GM19240 (cell line): ENCODE measurements around the gene ALG5.

ENCODE experiments used
- DNase-seq: peaks from one replicate; pipeline ENCODE4 v3.0.0; 2011; ENCODE audit warnings: low spot score; ENCODE audit not compliant: insufficient read length

Gene ALG5

DNA sequence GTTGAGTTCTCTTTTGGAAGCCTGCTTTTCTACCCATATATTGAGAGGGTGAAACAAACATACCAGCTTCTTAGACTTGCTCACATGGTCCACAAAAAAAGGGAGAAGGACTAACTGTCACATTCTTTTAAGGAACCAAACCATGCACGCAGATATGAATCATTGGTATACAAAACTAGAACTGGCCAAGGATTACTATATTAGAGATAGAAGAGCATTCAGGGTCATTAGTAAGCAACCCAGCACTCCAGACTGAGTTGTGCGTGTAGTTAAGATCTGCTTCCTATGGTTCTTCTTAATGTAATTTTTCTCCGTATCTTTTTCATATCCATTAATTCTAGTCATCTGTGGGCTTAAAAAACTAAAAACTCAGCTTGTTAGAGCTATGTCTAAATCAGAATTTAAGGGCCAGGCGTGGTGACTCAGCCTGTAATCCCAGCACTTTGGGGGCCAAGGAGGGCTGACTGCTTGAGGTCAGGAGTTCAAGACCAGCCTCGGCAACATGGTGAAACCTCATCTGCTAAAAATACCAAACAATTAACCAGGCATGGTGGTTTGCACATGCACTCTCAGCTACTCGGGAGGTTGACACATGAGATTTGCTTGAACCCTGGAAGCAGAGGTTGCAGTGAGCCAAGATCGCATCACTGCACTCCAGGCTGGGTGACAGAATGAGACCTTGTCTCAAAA lies 19.6 kb downstream of the ALG5 start:
- DNase-seq: no peak

- DNase-seq: no peak
These were observed 24.0 kb downstream of the ALG5 start for GRCh38 chr13:36975172-36975571.

DNA sequence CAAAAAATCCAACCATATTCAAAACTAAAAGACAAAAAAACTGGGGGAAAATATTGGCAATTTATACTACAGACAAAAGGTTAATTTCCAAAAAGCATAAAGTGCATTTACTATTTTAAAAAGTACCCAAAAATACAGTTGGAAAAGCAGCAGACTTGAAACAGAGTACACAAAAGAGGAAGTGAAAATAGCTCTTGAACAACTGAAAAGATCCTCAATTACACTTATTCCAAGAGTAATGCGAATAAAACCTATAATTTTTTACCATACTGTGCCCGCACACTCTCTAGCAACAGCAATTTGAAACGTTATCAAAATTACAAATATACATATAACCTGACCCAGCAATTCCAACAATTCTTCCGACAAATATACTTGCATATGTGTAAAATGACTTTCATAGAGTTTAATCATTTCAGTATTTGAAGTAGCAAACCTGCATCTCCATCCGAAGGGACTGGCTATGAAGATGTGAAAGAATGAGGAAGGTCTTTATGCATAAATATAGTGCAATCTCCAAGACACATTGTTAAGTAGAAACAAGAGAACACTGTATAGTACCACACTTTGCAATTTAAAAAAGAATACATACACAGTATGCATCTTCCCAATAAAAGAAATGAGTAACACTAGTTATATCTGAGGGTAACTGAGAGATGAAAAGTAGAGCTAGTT lies 25.4 kb downstream of the ALG5 start:
- no peak for DNase-seq

- DNase-seq: no peak
These were observed 26.1 kb downstream of the ALG5 start for GRCh38 chr13:36973009-36973408.

DNA sequence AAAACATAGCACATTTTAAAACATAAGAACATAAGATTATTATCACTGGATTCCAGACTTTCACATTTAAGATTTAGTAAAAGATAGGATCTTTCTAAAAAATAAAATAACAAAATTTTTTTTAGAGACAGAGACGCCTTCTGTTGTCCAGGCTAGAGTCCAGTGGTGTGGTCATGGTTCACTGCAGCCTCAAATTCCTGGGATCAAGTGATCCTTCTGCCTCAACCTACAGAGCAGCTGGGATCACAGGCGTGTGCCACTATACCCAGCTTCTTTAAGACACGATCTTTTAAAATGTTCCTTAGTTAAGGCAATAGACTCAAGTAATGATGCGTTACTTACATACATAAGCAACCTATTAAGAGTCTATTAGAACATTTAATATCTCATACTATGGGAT lies 32.7 kb downstream of the ALG5 start:
- no peak for DNase-seq

DNA sequence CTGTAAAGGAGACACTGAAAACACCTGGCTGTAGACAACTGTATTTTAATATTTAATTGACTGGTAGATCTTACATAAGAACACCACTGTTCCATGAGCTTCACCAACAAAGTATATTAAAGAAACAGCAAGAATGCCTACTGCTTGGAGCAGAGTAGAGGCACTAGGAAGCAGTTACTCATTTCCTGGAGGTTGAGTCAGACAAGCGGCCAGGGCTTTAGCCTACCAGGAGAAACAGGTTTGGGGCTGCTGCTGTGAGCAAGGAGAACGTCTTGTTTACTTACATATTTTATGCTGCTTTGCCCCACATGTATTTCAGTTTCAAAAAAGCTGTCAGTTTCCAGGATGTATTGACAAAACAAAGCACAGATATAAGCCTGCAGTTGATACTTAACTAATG lies 33.4 kb downstream of the ALG5 start:
- no peak for DNase-seq

DNA sequence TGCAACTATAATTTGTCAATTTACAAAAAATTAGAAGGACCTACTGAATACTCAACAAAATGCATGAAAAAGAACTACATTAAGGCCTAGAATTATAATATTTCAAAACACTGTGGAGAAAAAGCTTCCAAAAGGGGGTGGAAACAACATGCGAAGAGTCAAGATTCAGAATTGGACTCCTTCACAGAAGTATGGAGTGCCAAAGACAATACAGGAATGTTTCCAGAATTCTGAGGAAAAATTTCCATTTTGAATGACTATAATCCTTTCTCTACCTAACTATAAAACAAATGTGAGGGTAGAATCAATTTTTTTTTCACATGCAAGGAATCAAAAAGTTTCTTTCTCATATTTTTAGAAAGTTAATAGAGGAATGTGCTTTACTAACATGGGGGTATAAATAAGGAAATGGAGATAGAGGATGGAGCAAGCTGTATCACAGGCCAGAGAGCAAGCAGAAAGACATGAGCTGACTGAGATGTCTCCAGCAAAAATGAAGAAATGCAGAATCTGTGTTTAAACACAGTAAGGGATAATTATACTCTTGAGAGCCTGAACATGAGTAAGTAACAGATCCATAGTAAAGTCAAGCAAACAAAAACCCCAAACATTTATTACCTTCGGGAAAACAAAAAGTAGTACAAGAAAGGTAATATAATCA lies 39.6 kb downstream of the ALG5 start:
- no peak for DNase-seq

- DNase-seq: no peak
These were observed 44.6 kb downstream of the ALG5 start for GRCh38 chr13:36954542-36954941.

GRCh38 chr13:36950920-36951319 lies 48.2 kb downstream of the ALG5 start:
- no peak for DNase-seq

GRCh38 chr13:36950330-36950729 lies 48.8 kb downstream of the ALG5 start:
- no peak for DNase-seq

DNA sequence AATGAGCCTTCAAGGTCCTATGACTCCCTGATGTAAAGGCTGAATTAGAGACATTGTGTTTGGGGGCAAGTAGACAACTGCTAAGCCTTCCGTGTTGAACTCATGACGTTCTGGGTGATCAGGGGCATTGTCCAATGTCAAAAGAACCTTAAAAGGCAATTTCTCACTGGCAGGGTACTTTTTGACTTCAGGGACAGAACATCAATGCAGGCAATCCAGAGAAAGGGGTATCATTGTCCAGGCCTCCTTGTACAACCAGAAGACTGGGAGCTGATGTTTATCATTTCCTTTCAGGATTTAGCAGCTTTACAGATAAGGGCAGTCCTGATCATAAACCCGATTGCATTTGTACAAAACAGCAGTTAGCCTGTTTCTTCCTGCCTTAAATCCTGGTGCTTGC lies 54.1 kb downstream of the ALG5 start:
- no peak for DNase-seq

DNA sequence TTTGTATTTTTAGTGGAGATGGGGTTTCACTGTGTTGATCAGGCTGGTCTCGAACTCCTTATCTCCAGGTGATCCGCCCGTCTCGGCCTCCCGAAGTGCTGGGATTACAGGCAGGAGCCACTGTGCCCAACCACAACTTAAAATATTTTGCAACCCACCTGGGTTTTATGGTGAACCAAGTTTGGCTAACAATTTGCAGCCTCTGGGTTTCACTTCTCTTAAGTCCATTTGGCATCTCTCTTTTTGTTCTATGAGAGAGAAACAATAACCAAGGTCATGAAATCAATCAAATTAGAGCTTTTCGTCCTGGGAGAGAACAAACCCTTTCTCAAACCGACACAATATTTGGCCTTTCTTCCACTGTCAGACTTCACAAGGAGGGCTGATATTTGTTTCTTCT lies 73.5 kb downstream of the ALG5 start:
- no peak for DNase-seq

DNA sequence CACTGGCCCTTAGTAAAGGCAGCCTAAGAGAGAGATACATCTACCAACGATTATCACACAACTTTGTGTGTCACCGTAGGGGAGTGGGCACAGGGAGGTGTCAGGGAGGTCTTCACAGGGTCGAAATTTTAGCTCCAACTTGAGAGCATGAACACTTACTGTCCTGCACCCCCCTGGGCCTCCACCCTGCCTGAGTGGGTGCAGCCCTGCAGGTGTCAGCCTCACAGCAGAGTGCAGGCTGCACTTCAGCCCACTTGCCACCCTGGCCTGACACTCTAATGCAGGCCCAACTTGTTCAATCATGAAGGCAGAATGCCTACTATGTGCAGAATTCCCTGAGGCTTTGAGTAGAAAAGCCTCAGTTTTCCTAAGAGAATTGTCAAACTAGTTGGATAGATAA lies 75.1 kb downstream of the ALG5 start:
- no peak for DNase-seq

DNA sequence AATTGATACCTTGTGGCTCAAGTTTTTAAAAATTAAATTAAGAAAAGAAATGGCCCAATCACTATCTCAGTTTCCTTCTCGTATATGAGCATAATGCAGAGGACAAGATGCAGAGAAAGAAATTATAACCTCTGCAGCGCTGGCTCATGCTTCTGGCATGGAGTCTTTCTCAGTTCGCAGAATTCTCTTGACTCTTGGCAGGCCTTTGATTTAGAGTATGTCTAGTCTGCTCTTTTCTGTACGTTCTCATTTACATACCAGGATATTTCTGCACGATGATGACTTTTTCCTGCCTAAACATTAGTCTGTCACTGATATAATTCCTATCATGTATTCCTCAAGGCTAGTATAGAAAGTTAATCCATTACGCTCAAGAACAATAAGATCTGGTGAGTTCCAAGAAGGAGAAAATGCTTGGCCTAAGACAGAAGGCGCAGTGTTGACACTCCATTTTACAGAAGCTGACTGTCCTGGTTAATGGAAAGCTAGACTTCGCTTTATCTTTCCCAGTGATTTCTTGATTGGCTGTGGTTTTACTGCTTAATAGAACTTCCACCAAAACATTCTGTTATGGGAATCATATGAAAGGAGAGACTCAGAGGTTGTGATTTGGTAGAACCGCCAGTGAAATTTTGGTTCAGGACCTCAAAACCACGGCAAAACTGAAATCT lies 77.4 kb downstream of the ALG5 start:
- no peak for DNase-seq

GRCh38 chr13:36920616-36921185 lies 78.4 kb downstream of the ALG5 start:
- no peak for DNase-seq

GRCh38 chr13:36919833-36920615 lies 79.1 kb downstream of the ALG5 start, which contains the start of gene SMAD9:
SMAD9 (minus strand) TSS chr13:36920238; CDS start chr13:36879689, 40,549 bp downstream.
- no peak for DNase-seq

DNA sequence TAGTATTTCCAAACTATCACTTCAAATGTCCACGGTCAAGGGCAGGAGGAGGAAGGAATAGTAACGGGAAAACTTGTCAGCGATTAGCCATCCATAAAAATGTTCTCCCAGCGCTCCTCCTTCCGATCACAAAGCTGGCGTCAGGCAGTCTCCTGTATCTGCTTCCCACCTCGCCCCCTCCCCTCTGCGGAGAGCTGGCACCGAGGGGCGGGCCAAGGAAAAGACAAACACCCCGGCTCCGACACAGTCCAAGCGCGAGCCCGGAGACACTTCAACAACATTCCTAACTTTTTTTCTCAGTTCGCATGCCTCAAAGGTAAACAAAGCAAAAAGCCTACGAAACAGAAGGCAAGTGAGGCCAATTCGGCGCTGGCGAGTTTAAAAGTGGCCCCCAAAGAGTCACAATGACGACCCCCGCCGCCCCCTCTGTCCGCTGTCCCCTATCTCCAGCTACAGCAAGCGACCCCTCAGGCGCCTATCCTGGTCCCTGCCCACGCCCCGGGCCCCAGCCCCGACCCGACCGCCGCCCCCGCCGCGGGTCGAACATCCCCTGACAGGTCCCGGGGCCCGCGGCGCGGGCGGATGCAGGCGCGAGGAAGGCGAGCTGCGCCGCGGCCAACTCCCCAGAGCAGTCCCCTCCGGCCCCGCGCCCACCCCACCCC lies 79.8 kb downstream of the ALG5 start:
- DNase-seq: no peak

- no peak for DNase-seq
These were observed 80.7 kb downstream of the ALG5 start for GRCh38 chr13:36918246-36919131.

DNA sequence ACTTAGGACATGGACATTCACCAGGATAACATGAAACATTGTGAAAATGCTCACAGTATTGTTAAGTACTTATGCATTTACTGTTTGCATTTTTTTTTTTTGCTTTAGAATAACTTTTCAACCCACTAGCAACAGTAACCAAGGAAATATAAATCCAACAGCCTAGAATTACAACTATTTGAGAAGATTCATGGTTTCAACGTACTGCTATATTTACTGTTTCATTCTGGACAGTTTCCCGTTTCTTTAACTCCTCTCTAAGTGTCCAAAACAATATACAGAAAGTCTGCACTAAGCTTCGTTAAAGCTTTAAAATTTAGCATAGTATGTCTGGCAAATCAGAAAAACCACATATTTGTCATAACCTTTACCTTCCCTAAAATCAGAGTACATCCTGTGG lies 81.8 kb downstream of the ALG5 start:
- DNase-seq: no peak
